ENCODE results near the gene NTSR1. TPM values are rescaled to one million over a fixed set of nuclear protein-coding genes. Genes with fewer than 3 reads are reported as not detected.

The NTSR1 gene
- total and polyA plus RNA-seq, 2 experiments from 2014 or later = 0.15 to 1.4 TPM

Other genes starting within 250 kb of the NTSR1 start
- 0.73 and 1.2 TPM in 2 replicates for gene GATA5, start 232.8 kb upstream of the NTSR1 start, total RNA-seq (2014; rRNA removed; shearing (Covaris generic))
- gene GATA5, start 232.8 kb upstream of the NTSR1 start, polyA plus RNA-seq (2016; fragmentation: Nextera tagmentation; extraction: Ambion mirVana) = 0.31 and 0.60 TPM in 2 replicates
- 38.3 and 41.6 TPM in 2 replicates for gene SLCO4A1, start 66.3 kb upstream of the NTSR1 start, total RNA-seq (2014; rRNA removed; shearing (Covaris generic))
- 27.2 and 28.5 TPM in 2 replicates for gene SLCO4A1, start 66.3 kb upstream of the NTSR1 start, polyA plus RNA-seq (2016; fragmentation: Nextera tagmentation; extraction: Ambion mirVana)
- 24.3 and 26.0 TPM in 2 replicates for gene MRGBP, start 87.6 kb downstream of the NTSR1 start, total RNA-seq (2014; rRNA removed; shearing (Covaris generic))
- 19.7 and 20.9 TPM in 2 replicates for gene MRGBP, start 87.6 kb downstream of the NTSR1 start, polyA plus RNA-seq (2016; fragmentation: Nextera tagmentation; extraction: Ambion mirVana)
- gene OGFR, start 96.0 kb downstream of the NTSR1 start, total RNA-seq (2014; rRNA removed; shearing (Covaris generic)) = 48.8 and 50.6 TPM in 2 replicates
- gene OGFR, start 96.0 kb downstream of the NTSR1 start, polyA plus RNA-seq (2016; fragmentation: Nextera tagmentation; extraction: Ambion mirVana) = 9.6 and 12.3 TPM in 2 replicates
- gene COL9A3, start 108.2 kb downstream of the NTSR1 start, total RNA-seq (2014; rRNA removed; shearing (Covaris generic)) = 110 and 113 TPM in 2 replicates
- gene COL9A3, start 108.2 kb downstream of the NTSR1 start, polyA plus RNA-seq (2016; fragmentation: Nextera tagmentation; extraction: Ambion mirVana) = 74.9 and 79.4 TPM in 2 replicates
- gene TCFL5, start 153.0 kb downstream of the NTSR1 start, total RNA-seq (2014; rRNA removed; shearing (Covaris generic)) = 18.8 and 19.3 TPM in 2 replicates
- 5.4 and 5.8 TPM in 2 replicates for gene TCFL5, start 153.0 kb downstream of the NTSR1 start, polyA plus RNA-seq (2016; fragmentation: Nextera tagmentation; extraction: Ambion mirVana)
- 147 and 162 TPM in 2 replicates for gene DIDO1, start 217.7 kb downstream of the NTSR1 start, total RNA-seq (2014; rRNA removed; shearing (Covaris generic))
- 61.5 and 72.4 TPM in 2 replicates for gene DIDO1, start 217.7 kb downstream of the NTSR1 start, polyA plus RNA-seq (2016; fragmentation: Nextera tagmentation; extraction: Ambion mirVana)
- gene GID8, start 229.3 kb downstream of the NTSR1 start, total RNA-seq (2014; rRNA removed; shearing (Covaris generic)) = 102 and 106 TPM in 2 replicates
- 41.7 and 41.8 TPM in 2 replicates for gene GID8, start 229.3 kb downstream of the NTSR1 start, polyA plus RNA-seq (2016; fragmentation: Nextera tagmentation; extraction: Ambion mirVana)
- 24.2 and 32.0 TPM in 2 replicates for gene SLC17A9, start 243.9 kb downstream of the NTSR1 start, total RNA-seq (2014; rRNA removed; shearing (Covaris generic))
- 36.1 and 39.3 TPM in 2 replicates for gene SLC17A9, start 243.9 kb downstream of the NTSR1 start, polyA plus RNA-seq (2016; fragmentation: Nextera tagmentation; extraction: Ambion mirVana)

All from GM23338 (cell line).